NCI-H1417 (cell line): ENCODE measurements around the gene NMD3.
A peak's percentile ranks its signal among the peaks of the same experiment; 100 is the strongest.
"Not testable (repeated sequence)": the region's sequence is repeated elsewhere in the genome, so short reads cannot be mapped to it uniquely, and the experiment has no call there.

Experiments
- DNase-seq, 3 experiments: peaks; one replicate each; lab custom pipeline; 2025; lab: John Stamatoyannopoulos, UW

NMD3 gene

GRCh38 chr3:161220850-161221753 lies at the start of gene NMD3:
NMD3 (plus strand) TSS chr3:161221311; CDS start chr3:161222014, 703 bp downstream.
- DNase-seq: peak; percentile 94 to 98 (median 97)

DNA sequence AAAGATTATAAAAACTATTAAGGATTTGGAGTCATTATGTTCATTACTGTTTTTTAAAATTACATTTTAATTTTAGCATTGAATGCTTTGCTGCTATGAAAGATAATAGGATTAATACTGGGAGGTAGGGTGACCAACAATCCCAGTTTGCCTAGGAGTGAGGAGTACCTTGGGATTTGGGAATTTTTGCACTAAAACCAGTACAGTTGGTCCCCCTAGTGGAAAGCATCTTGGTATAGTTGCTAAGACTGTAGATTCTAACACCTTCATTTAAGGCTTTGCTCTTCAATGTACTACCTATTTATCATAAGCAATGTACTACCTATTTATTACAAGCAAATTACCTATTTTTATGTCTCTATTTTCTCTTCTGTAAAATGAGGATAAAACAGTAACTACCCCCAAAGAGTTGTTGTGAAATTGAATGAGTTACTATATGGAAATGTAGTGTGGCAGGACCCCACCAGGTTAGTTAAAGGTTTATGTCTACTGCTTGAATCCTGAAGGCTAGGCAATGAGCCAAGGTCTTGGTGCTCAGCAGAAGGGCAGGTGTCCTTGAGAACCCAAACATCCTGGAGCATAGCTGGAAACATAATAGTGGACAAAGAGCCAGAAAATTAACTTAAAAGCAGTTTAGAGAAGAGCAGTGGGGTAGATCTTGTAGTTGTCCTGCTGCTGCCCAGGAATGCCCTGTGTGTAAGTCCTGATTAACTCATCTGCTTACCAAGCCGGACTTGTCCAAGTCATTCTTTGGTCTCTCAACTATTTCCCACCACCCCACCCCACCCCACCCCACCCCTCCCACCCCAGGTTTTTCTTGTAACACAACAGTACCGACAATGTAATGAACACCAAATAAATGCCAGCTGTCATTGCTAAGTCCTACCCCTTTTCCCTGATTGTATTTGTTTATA lies 49.2 kb upstream of the NMD3 start:
- no peak for DNase-seq

DNA sequence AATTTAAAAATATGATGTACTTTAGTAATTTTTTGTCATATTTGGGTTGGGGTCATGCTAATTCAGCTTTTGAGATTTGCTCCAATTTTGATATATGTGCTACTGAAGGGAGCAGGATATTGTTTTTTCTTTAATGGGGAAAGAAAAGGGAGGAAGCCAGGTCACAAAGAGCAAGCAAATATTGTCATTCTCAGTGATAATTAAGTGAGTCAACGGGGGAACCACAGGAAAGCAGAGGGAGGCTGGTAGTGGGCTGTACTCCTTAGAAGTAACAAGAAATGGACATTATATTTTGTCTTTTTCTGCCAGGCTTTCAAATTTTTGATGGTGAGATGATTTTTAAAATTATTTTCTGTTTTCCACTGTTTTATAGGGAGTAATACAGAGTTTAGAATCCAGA lies 45.6 kb upstream of the NMD3 start:
- peak in 2 of 3 experiments; percentile 25 to 65 for DNase-seq

DNA sequence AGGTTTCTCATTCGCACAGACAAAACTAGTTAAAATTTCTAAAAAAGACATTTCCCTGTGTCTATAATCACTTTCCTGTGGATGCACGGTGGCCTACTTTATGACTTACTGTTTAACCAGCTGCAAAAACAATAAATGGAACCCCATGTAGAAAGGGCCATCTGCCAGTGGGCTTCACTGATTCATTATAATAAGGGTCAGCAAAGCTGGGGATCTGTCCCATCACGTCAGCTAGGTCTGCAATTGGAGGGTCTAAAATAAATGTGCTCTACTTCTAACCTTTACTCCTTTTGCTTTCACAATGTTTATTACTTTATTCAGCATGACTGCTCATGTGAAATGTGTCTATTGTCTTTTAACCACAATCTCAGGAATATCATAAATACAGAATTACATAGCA lies 43.1 kb upstream of the NMD3 start:
- DNase-seq: peak in 2 of 3 experiments; percentile 16 to 64

DNA sequence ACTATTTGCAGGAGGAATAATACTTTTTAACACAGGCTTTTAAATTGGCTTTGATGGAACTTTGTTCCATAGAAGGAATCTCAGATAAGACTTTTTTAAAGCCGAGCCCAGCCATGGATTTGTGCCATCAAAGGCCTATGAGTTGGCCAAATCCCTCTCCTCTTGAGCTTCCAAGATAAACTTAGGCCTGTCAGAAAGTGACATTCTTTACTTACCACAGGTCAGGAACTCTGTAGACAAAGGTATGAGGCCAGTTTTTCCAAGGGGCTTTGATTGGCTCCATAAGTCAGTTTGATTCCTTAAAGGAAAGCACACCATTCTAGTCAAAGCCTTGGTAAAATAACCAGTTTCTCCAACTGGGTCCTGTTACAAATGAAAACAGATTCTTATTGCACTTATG lies 39.7 kb upstream of the NMD3 start:
- not testable (repeated sequence) for DNase-seq

GRCh38 chr3:161187046-161187445 lies 34.1 kb upstream of the NMD3 start:
- no peak for DNase-seq

GRCh38 chr3:161197855-161198850 lies 23.0 kb upstream of the NMD3 start:
- no peak for DNase-seq

DNA sequence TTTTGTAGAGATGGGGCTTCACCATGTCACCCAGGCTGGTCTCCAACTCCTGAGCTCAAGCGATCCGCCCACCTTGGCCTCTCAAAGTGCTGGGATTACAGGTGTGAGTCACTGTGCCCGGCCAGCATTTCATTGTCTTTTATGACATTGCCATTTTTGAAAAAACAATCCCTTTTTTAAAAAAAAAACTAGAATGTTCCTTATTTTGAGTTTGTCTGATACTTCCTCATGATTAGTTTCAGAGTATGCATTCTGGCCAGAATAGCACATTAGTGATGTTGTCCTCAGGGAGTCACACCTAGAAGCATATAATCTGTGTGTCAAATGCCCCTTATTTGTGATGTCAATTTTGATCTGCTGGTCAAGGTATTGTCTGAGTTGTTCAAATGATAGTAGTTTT lies 21.2 kb upstream of the NMD3 start:
- DNase-seq: no peak

GRCh38 chr3:161203485-161204098 lies 17.5 kb upstream of the NMD3 start:
- no peak for DNase-seq

- DNase-seq: no peak
Observed at GRCh38 chr3:161208931-161209330, 12.2 kb upstream of the NMD3 start.

GRCh38 chr3:161212171-161212771 lies 8.8 kb upstream of the NMD3 start:
- peak in 2 of 3 experiments; percentile 27 to 75 for DNase-seq

DNA sequence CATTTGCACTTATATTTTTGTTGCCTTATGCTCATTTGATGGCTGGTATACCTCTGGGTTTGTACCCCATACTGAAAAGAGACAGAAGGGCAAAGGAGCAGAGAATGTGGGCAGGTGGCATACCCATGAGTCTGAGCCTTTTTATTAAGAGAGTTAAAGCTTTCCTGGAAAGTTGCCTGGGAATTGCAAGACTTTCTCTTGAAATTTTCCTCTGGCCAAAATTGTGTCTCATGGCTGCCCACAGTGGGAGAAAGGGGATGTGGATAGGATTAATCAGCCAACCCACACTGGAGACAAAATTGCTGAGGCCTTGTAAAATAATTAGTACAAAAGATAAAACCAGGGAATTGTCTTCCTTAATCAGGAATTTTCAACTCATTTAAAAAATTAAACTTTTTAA lies 8.2 kb upstream of the NMD3 start:
- DNase-seq: no peak

DNA sequence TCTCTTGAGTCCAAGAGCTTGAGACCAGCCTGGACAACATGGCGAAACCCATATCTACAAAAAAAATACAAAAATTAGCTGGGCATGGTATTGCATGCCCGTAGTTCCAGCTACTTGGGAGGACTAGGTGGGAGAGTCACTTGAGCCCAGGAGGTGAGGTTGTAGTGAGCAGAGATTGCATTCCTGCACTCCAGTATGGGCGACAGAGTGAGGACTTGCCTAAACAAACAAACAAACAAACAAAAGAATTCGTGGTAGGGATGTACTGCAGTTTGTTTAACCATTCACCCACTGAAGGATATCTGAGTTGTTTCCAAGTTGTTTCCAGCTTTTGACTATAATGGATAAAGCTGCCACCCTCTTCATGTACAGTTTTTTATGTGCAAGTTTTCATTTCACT lies 7.5 kb upstream of the NMD3 start:
- no peak for DNase-seq

DNA sequence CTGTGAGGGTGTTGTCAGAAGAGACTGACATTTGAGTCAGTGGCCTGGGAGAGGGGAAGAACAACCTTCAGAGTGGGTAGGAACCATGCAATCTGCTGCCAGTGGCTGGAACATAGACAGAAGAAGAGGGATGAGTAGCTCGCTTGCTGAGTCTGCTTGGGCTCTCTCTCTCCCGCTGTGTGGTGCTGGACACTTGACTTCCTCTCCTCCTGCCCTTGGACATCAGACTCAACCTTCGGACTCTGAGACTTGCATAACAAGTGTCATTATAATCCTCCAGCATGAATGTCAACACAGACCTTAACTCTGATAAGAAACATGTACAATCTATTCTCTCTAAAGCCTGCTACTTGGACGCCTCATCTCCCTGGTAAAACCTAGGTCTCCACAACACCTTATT lies 5.9 kb upstream of the NMD3 start:
- no peak for DNase-seq

DNA sequence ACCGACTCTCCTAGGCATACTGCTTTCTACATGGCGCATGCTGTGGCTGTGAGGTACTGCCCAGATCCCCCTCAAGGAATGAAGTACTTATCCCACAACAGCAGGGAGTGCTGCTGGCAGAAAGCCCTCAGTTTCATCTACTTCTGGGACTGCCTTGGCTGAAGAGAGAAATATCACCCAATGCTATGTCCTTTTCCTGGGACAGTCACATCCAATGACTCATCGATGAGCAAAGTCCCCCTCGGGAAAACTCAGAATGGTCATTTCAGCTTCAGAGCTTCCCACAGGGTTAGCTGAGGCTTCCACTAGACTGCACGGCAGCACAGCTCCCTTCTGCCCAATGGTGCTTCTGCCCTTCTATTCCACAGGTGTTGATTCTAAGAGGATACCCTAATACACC lies 3.6 kb upstream of the NMD3 start:
- no peak for DNase-seq

DNA sequence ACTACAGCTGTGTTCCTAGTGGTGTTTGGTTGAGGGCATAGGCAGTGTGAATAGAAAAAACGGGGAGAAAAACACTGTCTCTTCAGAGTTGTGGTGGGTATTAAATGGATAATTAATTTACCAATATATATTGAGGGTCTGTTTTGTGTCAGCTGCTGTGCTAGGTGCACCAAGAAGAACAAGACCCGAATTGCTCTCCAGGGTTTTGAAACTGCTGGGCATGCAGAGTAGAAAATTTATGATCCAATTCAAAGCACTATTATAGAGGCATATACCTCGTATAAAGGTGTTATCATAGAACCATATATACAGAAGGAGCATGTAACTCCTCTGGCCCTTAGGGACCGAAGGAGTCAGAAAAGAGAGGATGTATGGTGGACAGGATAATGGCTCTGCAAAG lies 1.6 kb upstream of the NMD3 start:
- no peak for DNase-seq

GRCh38 chr3:161221806-161222600 lies 892 bp downstream of the NMD3 start:
- DNase-seq: peak in 2 of 3 experiments; percentile 32 to 76

DNA sequence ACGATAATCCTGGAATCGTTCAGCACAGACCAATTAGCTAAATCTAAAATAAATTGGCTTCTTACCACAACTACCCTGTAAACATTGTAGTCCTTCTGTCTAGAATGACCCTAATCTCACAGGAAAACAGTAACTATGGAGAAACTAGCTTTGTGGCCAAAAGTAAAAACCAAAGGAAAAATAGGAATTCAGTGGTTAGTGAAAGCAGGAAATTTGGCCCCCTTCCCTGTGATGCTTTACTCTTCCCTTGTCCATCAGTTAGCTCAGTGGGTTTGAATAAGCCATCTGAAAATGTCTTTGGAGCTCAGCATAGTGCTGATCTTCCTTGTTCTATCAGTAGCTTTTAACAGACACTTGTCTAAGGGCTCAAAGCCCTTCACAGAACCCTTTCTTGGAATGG lies 1.6 kb downstream of the NMD3 start:
- DNase-seq: peak in 1 of 3 experiments; percentile 35

- DNase-seq: no peak
Observed at GRCh38 chr3:161224786-161225185, 3.7 kb downstream of the NMD3 start.
